ENCODE data around the gene NUDT16L1. TPM values are rescaled to one million over a fixed set of nuclear protein-coding genes. Genes with fewer than 3 reads are reported as not detected.

The NUDT16L1 gene
- total RNA-seq, 2 experiments from 2014 or later = 22.3 to 25.6 TPM

GRCh38 chr16:4656695-4657686, 36.4 kb upstream of the NUDT16L1 start:
- no peak for TF ChIP-seq CTCF (IDR thresholded peaks at IDR 0.05)
- CTCF ChIA-PET = interaction anchor here (0.7 kb wide), 1 partner anchor 237 kb away, joined by 3 read pairs; no protein-coding TSS in a partner anchor
- DNase-seq (no peak), ATAC-seq (no peak)
- Mint-ChIP-seq H3K4me1 (ENCODE audit: low read depth) (peaks cover 35% of the 10 kb centered on the region), H3K4me3 (no peak overlapping the region), H3K36me3 (ENCODE audit: low read depth) (peaks cover 15% of the 10 kb centered on the region), H3K27ac (no peak overlapping the region), H3K9me3 (no peaks in the 10 kb centered on the region), H3K27me3 (no peaks in the 10 kb centered on the region)
- POLR2A ChIA-PET = no interaction called here
- intact Hi-C loops (cut with micrococcal nuclease) = no loop called here

GRCh38 chr16:4659363-4660353, 33.7 kb upstream of the NUDT16L1 start:
- ATAC-seq = no peak

GRCh38 chr16:4660454-4661007, 32.8 kb upstream of the NUDT16L1 start:
- POLR2A ChIA-PET = interaction anchor here (0.6 to 2.2 kb wide), 8 partner anchors 10 to 121 kb away, joined by 3 to 6 read pairs (median 4); partner anchors contain the start of gene CDIP1
- DNase-seq = peak; percentile 97
- no peaks in the 10 kb centered on the region for H3K27me3 Mint-ChIP-seq
- H3K4me3 Mint-ChIP-seq = no peak overlapping the region
- TF ChIP-seq CTCF (IDR thresholded peaks at IDR 0.05) = no peak
- peak; percentile 77 for ATAC-seq
- no peaks in the 10 kb centered on the region for H3K9me3 Mint-ChIP-seq
- peaks cover 62% of the 10 kb centered on the region for H3K4me1 Mint-ChIP-seq (ENCODE audit: low read depth)
- CTCF ChIA-PET = interaction anchor here (1.0 to 3.7 kb wide), 4 partner anchors 10 to 36 kb away, joined by 3 to 23 read pairs (median 5); partner anchors contain the start of gene MGRN1
- peak overlapping the region; percentile 76 for H3K27ac Mint-ChIP-seq
- peaks cover 24% of the 10 kb centered on the region for H3K36me3 Mint-ChIP-seq (ENCODE audit: low read depth)
- intact Hi-C loops (cut with micrococcal nuclease) = no loop called here

More at GRCh38 chr16:4659363-4660353, 33.7 kb upstream of the NUDT16L1 start:
- H3K27ac Mint-ChIP-seq = peak overlapping the region; percentile 76
- no peak for TF ChIP-seq CTCF (IDR thresholded peaks at IDR 0.05)
- H3K9me3 Mint-ChIP-seq = no peaks in the 10 kb centered on the region
- H3K4me1 Mint-ChIP-seq (ENCODE audit: low read depth) = peaks cover 55% of the 10 kb centered on the region
- intact Hi-C loops (cut with micrococcal nuclease) = no loop called here
- H3K4me3 Mint-ChIP-seq = no peak overlapping the region
- H3K27me3 Mint-ChIP-seq = no peaks in the 10 kb centered on the region
- DNase-seq = no peak
- peaks cover 23% of the 10 kb centered on the region for H3K36me3 Mint-ChIP-seq (ENCODE audit: low read depth)
- POLR2A ChIA-PET = interaction anchor here (1.1 to 2.2 kb wide), 7 partner anchors 10 to 155 kb away, joined by 4 to 6 read pairs (median 5); no protein-coding TSS in a partner anchor
- CTCF ChIA-PET = interaction anchor here (1.0 to 3.7 kb wide), 4 partner anchors 9 to 35 kb away, joined by 3 to 23 read pairs (median 4); partner anchors contain the start of gene MGRN1

GRCh38 chr16:4661661-4662060, 31.7 kb upstream of the NUDT16L1 start:
- no peaks in the 10 kb centered on the region for H3K9me3 Mint-ChIP-seq
- H3K27me3 Mint-ChIP-seq = no peaks in the 10 kb centered on the region
- intact Hi-C loops (cut with micrococcal nuclease) = no loop called here
- no peak overlapping the region for H3K27ac Mint-ChIP-seq
- no peak for TF ChIP-seq CTCF (IDR thresholded peaks at IDR 0.05)
- no peak overlapping the region for H3K4me3 Mint-ChIP-seq
- ChIA-PET POLR2A (interaction anchor here (1.5 to 2.2 kb wide), 3 partner anchors 9 to 15 kb away, joined by 5 to 6 read pairs (median 6); no protein-coding TSS in a partner anchor), CTCF (interaction anchor here (0.9 to 3.7 kb wide), 4 partner anchors 11 to 113 kb away, joined by 3 to 23 read pairs (median 5); partner anchors contain the start of gene MGRN1)
- H3K4me1 Mint-ChIP-seq (ENCODE audit: low read depth) = peaks cover 64% of the 10 kb centered on the region
- H3K36me3 Mint-ChIP-seq (ENCODE audit: low read depth) = peaks cover 22% of the 10 kb centered on the region
- no peak for DNase-seq
- ATAC-seq = no peak

All from activated CD8-positive, alpha-beta T cell treated with anti-CD3 and anti-CD28 coated beads for 36 hours (primary cell).